PC-9 (cell line): ENCODE results near the gene SP140L.
"Not testable (repeated sequence)": the region's sequence is repeated elsewhere in the genome, so short reads cannot be mapped to it uniquely, and the experiment has no call there.

ENCODE experiments used
- EZH2 ChIP-seq: fragments of 200-600 bp; sonication (generic); IDR thresholded peaks from 2 replicates; pipeline ENCODE4 v1.8.0; 2017; ENCODE audit warnings: antibody characterized with exemption, low read depth
- TF ChIP-seq, protein P1 (sequence below): fragments of 200-600 bp; sonication (generic); conservative IDR thresholded peaks from 2 replicates; pipeline ENCODE4 v1.6.1; 2017; ENCODE audit warnings: mixed run types, antibody characterized with exemption, mild to moderate bottlenecking, moderate library complexity

DNA sequence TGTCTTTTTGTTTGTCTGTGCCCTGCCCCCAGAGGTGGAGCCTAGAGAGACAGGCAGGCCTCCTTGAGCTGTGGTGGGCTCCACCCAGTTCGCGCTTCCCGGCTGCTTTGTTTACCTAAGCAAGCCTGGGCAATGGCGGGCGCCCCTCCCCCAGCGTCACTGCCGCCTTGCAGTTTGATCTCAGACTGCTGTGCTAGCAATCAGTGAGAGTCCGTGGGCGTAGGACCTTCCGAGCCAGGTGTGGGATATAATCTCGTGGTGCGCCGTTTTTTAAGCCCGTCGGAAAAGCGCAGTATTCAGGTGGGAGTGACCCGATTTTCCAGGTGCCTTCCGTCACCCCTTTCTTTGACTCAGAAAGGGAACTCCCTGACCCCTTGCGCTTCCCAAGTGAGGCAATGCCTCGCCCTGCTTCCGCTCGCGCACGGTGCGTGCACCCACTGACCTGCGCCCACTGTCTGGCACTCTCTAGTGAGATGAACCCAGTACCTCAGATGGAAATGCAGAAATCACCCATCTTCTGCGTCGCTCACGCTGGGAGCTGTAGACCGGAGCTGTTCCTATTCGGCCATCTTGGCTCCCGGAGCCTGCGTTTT lies 15.0 kb downstream of the SP140L start:
- TF ChIP-seq, protein P1, sequence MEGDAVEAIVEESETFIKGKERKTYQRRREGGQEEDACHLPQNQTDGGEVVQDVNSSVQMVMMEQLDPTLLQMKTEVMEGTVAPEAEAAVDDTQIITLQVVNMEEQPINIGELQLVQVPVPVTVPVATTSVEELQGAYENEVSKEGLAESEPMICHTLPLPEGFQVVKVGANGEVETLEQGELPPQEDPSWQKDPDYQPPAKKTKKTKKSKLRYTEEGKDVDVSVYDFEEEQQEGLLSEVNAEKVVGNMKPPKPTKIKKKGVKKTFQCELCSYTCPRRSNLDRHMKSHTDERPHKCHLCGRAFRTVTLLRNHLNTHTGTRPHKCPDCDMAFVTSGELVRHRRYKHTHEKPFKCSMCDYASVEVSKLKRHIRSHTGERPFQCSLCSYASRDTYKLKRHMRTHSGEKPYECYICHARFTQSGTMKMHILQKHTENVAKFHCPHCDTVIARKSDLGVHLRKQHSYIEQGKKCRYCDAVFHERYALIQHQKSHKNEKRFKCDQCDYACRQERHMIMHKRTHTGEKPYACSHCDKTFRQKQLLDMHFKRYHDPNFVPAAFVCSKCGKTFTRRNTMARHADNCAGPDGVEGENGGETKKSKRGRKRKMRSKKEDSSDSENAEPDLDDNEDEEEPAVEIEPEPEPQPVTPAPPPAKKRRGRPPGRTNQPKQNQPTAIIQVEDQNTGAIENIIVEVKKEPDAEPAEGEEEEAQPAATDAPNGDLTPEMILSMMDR: not testable (repeated sequence)
- TF ChIP-seq EZH2: not testable (repeated sequence)
